K562 (cell line): ENCODE results near the gene MPHOSPH8. TPM values are rescaled to one million over a fixed set of nuclear protein-coding genes. Genes with fewer than 3 reads are reported as not detected.

Experiments
- AFF4 ChIP-seq: sonication (generic); formaldehyde crosslinking; IDR thresholded peaks from 2 replicates; pipeline ENCODE4 v1.8.0; 2023; ENCODE audit warnings: mild to moderate bottlenecking, missing genetic modification reagents
- BRF1 ChIP-seq: IDR thresholded peaks from 3 replicates; pipeline ENCODE4 v1.6.1; 2011; ENCODE audit warnings: borderline replicate concordance, mild to moderate bottlenecking; ENCODE audit not compliant: insufficient read length; ENCODE audit errors: extremely low read depth
- CREB3 ChIP-seq: fragments of 450-650 bp; conservative IDR thresholded peaks from 2 replicates; pipeline ENCODE4 v1.6.1; 2016; ENCODE audit warnings: missing genetic modification characterization, low read depth, mild to moderate bottlenecking, missing compliant biosample characterization, moderate library complexity
- DEAF1 ChIP-seq: fragments of 450-650 bp; formaldehyde crosslinking; IDR thresholded peaks from 2 replicates; pipeline ENCODE4 v1.4.0; 2020; ENCODE audit warnings: mild to moderate bottlenecking, moderate library complexity
- FOXK2 ChIP-seq, 2 experiments: fragments of 450-650 bp; IDR thresholded peaks in 1 of 2; conservative IDR thresholded peaks in 1 of 2; 2 replicates each; pipeline ENCODE4 v1.6.1; 2016; ENCODE audit warnings: low read depth in 2 of 2, mild to moderate bottlenecking in 1 of 2
- GATAD2B ChIP-seq: fragments of 450-650 bp; IDR thresholded peaks from 2 replicates; pipeline ENCODE4 v1.6.1; 2017; ENCODE audit warnings: mild to moderate bottlenecking, borderline replicate concordance
- HLTF ChIP-seq: fragments of 450-650 bp; IDR thresholded peaks from 2 replicates; pipeline ENCODE4 v1.6.1; 2016
- HNRNPUL1 ChIP-seq: fragments of 200-400 bp; formaldehyde crosslinking; IDR thresholded peaks from 2 replicates; pipeline ENCODE4 v1.6.1; 2017; ENCODE audit warnings: low read length
- IRF1 ChIP-seq: sonication (generic); formaldehyde crosslinking; IDR thresholded peaks from 2 replicates; pipeline ENCODE4 v1.8.0; 2022; ENCODE audit warnings: missing genetic modification reagents, mild to moderate bottlenecking, borderline replicate concordance
- MEIS2 ChIP-seq: fragments of 450-650 bp; IDR thresholded peaks from 2 replicates; pipeline ENCODE4 v1.6.1; 2014; ENCODE audit warnings: mild to moderate bottlenecking; ENCODE audit not compliant: partially characterized antibody
- STAG1 ChIP-seq: sonication (generic); formaldehyde crosslinking; IDR thresholded peaks from 2 replicates; pipeline ENCODE4 v1.5.0; 2020; ENCODE audit warnings: missing genetic modification reagents, borderline replicate concordance
- TAF1 ChIP-seq: IDR thresholded peaks from 2 replicates; pipeline ENCODE4 v1.6.1; 2011; ENCODE audit warnings: mild to moderate bottlenecking, low read length, moderate library complexity; ENCODE audit not compliant: insufficient read depth, control insufficient read depth, severe bottlenecking; ENCODE audit errors: extremely low read depth
- TBL1XR1 ChIP-seq, 2 experiments: IDR thresholded peaks; 2 replicates each; pipeline ENCODE4 v1.6.1; 2012; ENCODE audit warnings: improper control_type of control experiment in 2 of 2, low read length in 2 of 2, mild to moderate bottlenecking in 1 of 2
- THAP7 ChIP-seq: fragments of 250-450 bp; sonication (Bioruptor Pico); IDR thresholded peaks from 2 replicates; pipeline ENCODE4 v1.5.0; 2021
- ZBTB34 ChIP-seq: fragments of 250-450 bp; sonication (Bioruptor Pico); IDR thresholded peaks from 2 replicates; pipeline ENCODE4 v1.8.0; 2021; ENCODE audit warnings: mild to moderate bottlenecking, moderate library complexity
- ZNF121 ChIP-seq: sonication (generic); formaldehyde crosslinking; conservative IDR thresholded peaks from 2 replicates; pipeline ENCODE4 v1.8.0; 2022; ENCODE audit warnings: missing genetic modification reagents
- ZNF436 ChIP-seq: fragments of 250-450, 450-650 bp; sonication (Bioruptor Pico); formaldehyde crosslinking; IDR thresholded peaks from 2 replicates; pipeline ENCODE4 v1.7.0; 2020; ENCODE audit warnings: mild to moderate bottlenecking
- polyA plus RNA-seq, 8 experiments: library from polyadenylated mRNA; depleted of rRNA in 4 of 8; stranded (reverse) in 5 of 8; unstranded in 3 of 8; fragments of >200 nt; fragmentation: Nextera tagmentation in 2 of 8; fragmentation: Illumina TruSeq in 1 of 8; extraction: Ambion mirVana in 2 of 8; extraction: Trizol in 1 of 8; gene quantifications; 2 replicates each; pipeline versions ENCODE4 v1.2.1 to v1.2.3, GENCODE V29; 2011 to 2014; ENCODE audit warnings: inconsistent platforms in 1 of 8, missing spikeins in 1 of 8
- total RNA-seq, 7 experiments: library from RNA; depleted of rRNA in 6 of 7; stranded (reverse); fragments of >200 nt in 6 of 7; fragmentation: Illumina TruSeq in 2 of 7; extraction: Trizol in 2 of 7; gene quantifications; 2 replicates each; pipeline versions ENCODE4 v1.2.1 to v1.2.3, GENCODE V29; 2011 to 2021; ENCODE audit warnings: low replicate concordance in 1 of 7

Gene MPHOSPH8
- total and polyA plus RNA-seq, 9 of the 15 experiments (the other 6 are each of a cell fraction or from before 2014, with no cell fraction given) = 10.3 to 24.8 (median 16.6) TPM

- TF ChIP-seq AFF4 (CRISPR knock-in tag) (no peak), ZNF436 (CRISPR knock-in tag) (no peak), HLTF (no peak), CREB3 (tag) (no peak), HNRNPUL1 (no peak), GATAD2B (no peak), IRF1 (CRISPR knock-in tag) (no peak), THAP7 (CRISPR knock-in tag) (no peak), TBL1XR1 (IDR thresholded peaks at IDR 0.05; ENCODE audit: low read length in 2 of 2) (no peak), ZBTB34 (CRISPR knock-in tag) (no peak), TAF1 (peak; percentile 48), BRF1 (no peak), MEIS2 (no peak), ZNF121 (no peak), STAG1 (CRISPR knock-in tag) (no peak), FOXK2 (conservative IDR thresholded peaks at IDR 0.05 in 1 of 2, IDR thresholded peaks at IDR 0.05 in 1 of 2; ENCODE audit: low read depth in 2 of 2) (no peak), DEAF1 (CRISPR knock-in tag) (no peak)
Measured at GRCh38 chr13:19633479-19634255, at the start of gene MPHOSPH8 (continued).
